Hematopoietic multipotent progenitor cell treated with erythropoietin and hydrocortisone succinate and interleukin-3 and kit ligand, for 17 days (in vitro differentiated cells): Measurements from ENCODE around the gene RASAL3.
A peak's percentile ranks its signal among the peaks of the same experiment; 100 is the strongest.

Experiments used
- DNase-seq: peaks from one replicate; pipeline ENCODE4 v3.0.0-alpha.2; 2015; ENCODE audit warnings: low spot score

RASAL3 gene

DNA sequence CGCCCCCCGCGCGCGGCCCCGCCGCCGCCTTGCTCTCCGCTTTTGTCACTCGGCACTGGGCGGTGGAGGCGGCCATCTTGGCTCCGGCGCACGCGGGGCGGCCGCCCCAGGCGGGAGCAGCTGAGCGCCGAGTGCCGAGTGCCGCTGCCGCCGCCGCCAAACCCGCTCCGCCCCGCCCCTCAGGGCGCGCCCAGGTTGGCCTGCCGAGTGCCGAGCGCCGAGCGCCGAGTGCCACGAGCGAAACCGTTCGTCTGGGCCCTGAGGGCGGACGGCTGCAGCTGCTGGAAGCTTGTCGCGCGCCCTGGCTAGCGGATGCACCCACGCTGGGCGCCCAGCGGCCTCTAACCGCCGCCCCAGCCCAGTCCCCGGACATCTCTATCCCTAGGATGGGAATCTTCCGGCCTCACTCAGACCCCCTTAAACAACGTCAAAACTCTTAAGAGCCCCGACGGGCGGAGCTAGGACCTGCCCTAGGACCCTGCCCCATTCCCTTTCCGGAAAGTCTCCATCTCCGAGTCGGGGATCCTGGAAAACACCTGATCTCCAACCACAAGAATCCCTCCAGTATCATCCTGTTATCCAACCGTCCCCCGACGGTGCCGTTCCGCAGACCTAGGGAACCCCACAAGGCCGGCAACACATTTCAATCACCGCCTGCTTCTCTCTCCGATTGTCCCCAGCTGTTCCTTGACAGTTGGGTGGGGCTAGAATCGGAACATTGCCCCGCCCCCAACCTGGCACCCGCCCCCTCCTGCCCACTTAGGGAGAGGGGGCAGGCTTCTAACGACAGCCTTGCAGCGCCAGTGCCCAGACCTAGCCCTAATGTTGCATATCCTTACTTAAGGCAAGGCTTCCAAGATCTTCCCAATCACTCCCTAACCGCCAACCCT lies 31.5 kb downstream of the RASAL3 start:
- peak; percentile 93 for DNase-seq

DNA sequence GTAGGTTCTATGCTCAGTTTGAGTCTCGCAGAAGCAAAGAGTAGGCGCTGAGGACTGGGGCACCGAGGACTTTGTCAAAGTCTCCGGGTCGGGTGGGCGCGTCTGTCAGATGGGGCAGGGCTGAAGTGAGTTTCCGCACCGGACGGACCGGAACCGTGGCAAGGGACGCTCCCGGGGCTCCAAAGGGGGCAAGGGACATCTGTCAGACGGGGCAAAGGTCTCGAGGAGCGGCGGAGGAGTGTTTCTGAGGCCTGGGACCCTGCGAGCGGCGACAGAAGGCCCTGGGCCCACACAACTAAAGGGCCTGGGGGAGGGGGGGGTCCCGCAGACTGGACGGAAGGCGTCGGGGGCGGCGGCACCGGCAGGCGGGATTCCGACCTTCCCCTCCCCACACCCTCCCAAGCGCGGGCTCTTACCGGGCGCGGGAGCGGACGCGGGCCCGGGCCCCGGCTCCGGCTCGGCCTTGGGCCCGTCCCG lies 32.3 kb downstream of the RASAL3 start:
- DNase-seq = no peak

- no peak for DNase-seq
Measured at GRCh38 chr19:15431396-15432017, 32.8 kb downstream of the RASAL3 start.

DNA sequence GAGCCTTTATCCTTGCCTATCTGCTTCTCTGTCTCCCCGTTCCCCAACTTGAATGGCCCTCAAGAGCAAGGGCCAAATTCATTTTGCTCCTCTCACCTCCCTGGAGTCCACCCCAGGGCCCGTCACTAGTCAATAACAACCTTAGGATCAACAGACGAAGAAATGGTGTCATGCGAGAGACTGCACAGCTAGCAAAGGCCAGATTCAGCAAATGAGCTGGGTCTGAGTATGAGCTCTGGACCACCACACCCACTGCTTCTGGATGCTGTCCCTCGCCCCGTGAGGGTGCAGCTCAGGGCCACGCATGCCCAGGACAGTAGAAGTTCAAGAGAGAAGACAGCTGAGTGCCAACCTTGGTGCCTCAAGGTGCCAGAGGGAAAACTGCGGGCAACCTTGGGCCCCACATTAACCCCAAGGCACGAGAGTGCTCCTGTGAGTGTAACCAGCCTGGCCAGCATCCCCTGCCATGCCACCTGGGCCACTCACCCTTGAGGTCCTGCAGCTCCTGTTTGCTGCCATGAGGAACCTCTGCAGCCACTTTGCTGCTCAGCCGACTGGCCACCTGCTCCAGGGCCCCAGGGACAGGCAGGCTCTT lies 33.7 kb downstream of the RASAL3 start:
- DNase-seq = no peak

DNA sequence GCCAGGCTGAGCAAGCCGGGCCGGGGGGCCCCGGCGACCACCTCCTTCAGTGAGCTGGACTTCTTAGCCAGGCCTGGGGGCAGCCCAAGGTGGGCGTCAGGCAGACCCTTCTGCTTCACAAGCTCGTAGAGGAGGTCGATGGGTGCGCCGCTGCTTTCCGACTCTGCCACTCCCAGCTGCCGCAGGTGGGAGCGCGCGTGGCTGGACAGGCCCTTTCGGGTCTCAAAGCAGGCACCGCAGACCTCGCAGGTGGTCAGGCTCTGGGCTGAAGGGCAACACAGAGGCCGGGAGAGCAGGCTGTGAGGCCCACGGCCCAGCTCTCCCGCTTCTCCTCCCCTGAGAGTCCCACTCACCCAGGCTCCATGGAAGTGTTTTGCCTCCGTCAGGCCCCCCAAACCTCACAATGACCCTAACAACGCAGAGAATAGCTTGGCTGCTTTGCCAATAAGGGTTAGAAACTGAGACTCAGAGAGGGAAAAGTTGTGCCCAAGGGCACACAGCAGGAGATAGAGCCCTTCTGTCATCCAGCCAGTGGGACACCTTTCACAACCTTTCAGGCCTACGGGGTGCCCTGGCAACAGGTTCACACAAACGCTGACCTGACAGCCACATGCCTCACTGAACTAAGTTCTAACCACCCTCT lies 34.4 kb downstream of the RASAL3 start:
- DNase-seq = no peak

GRCh38 chr19:15428956-15429824 lies 35.2 kb downstream of the RASAL3 start:
- DNase-seq = no peak

DNA sequence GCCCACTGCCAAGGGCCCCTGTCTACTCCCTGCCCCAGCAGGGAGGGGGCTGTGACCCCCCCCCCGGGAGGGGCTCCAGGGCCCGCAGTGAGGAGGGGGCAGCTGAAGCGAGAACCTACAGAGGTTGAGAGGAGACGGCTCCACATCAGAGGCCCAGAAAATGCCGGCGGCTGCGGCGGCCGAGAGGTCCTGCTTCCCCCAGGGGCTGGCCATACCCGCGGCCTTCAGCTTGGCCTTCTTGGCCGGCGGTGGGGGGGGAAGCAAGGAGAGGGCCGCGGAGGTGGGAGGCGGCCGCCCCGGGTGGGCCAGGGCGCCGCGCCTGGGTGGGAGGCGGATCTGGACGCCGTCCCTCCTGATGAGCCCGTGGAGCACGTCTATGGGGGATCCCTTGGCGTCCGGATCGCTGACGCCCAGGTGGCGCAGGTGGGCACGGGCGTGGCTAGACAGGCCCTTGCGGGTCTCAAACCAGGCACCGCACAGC lies 36.3 kb downstream of the RASAL3 start:
- no peak for DNase-seq

GRCh38 chr19:15427350-15427700 lies 37.0 kb downstream of the RASAL3 start:
- no peak for DNase-seq

GRCh38 chr19:15426485-15427349 lies 37.6 kb downstream of the RASAL3 start:
- no peak for DNase-seq

- no peak for DNase-seq
Measured at GRCh38 chr19:15425321-15425950, 38.9 kb downstream of the RASAL3 start.

GRCh38 chr19:15424692-15425272 lies 39.6 kb downstream of the RASAL3 start:
- DNase-seq = no peak

GRCh38 chr19:15424121-15424520 lies 40.2 kb downstream of the RASAL3 start:
- no peak for DNase-seq

- DNase-seq = no peak
Measured at GRCh38 chr19:15423130-15423529, 41.2 kb downstream of the RASAL3 start.

- no peak for DNase-seq
Measured at GRCh38 chr19:15422296-15423075, 41.9 kb downstream of the RASAL3 start.

DNA sequence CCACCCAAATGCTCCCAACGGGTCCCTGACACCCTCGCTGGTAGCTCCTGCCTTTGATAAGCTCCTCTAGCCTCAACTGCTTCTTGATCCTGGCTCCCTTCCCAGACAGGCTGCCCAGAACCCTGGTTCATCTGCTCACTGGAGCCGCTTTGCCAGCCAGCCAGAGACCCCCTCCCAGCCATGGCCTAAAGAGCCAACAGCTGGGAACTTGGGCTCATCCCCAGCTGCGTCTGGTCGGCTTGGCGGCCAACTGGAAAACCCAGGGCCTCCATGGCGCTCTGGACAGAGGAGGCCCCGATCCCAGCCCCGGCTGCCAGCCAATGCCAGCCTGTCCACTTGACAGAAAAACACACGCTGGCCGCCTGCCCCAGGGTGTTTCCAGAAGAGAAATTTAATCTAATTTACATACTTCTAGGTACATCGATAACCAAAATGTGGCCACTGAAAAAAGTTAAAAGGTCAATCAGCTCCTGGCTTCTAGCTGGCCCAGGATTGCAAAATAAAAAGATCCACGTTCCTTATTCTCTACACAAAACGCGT lies 42.6 kb downstream of the RASAL3 start:
- no peak for DNase-seq

- DNase-seq = no peak
Measured at GRCh38 chr19:15421136-15421695, 43.1 kb downstream of the RASAL3 start.

DNA sequence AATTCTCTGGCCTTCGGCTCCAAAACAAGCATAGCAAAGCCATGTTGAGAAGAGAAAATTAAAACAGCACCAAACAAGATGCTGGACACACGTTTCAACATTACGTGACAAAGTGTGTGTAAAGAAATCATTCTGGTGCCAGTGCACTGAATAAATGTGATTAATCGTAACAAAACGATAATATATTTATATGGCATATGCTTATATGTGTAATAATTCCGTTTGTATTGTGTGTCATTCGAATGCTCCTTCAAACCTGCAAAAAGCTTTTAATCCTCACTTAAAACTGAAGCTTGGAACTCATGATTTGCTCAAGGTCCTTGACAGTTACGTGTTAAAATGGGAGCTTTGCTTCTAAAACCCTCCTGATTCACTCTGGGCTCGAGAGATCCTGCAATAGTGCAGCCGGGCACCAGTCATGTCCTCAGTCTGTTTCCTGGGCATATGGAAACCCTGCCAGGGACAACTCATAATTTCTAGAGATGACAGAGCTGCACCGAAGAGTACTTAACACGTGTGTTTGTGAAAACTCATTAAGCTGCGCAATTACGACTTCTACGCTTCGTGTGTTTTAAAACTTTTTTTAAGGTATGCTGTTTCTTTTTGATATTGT lies 44.8 kb downstream of the RASAL3 start:
- DNase-seq = no peak
